Neural cell (in vitro differentiated cells): ENCODE measurements around the gene ANKS1B. TPM values are rescaled to one million over a fixed set of nuclear protein-coding genes. Genes with fewer than 3 reads are reported as not detected.
A peak's percentile ranks its signal among the peaks of the same experiment; 100 is the strongest.

ENCODE experiments used
- H2AFZ ChIP-seq: fragments of 200-600, 300-800 bp; sonication (generic), shearing (Covaris generic); 2 replicates; pipeline ENCODE4 v1.6.0; 2014; ENCODE audit warnings: low read depth, mild to moderate bottlenecking, antibody characterized with exemption, low read length, moderate library complexity
- H3F3A ChIP-seq: fragments of 200-600 bp; shearing (Covaris generic); 2 replicates; pipeline ENCODE4 v1.6.1; 2016; ENCODE audit warnings: mild to moderate bottlenecking, moderate library complexity, mixed read lengths, antibody characterized with exemption, low read length; ENCODE audit not compliant: insufficient read depth, poor library complexity, severe bottlenecking
- H3K27ac ChIP-seq: fragments of 200-600, 300-800 bp; sonication (generic), shearing (Covaris generic); 2 replicates; pipeline ENCODE4 v1.5.1; 2014; ENCODE audit warnings: mild to moderate bottlenecking, low read length, moderate library complexity
- H3K27me3 ChIP-seq: fragments of 300-800, 200-600 bp; sonication (generic), shearing (Covaris generic); 2 replicates; pipeline ENCODE4 v1.6.0; 2014; ENCODE audit warnings: mild to moderate bottlenecking, low read depth, low read length, moderate library complexity; ENCODE audit not compliant: insufficient read depth
- H3K36me3 ChIP-seq: fragments of 300-800, 200-600 bp; sonication (generic), shearing (Covaris generic); 2 replicates; pipeline ENCODE4 v1.5.1; 2014; ENCODE audit warnings: mild to moderate bottlenecking, antibody characterized with exemption, low read length, moderate library complexity; ENCODE audit not compliant: insufficient read depth
- H3K4me2 ChIP-seq: fragments of 300-800, 200-600 bp; sonication (generic), shearing (Covaris generic); 2 replicates; pipeline ENCODE4 v1.6.0; 2014; ENCODE audit warnings: mild to moderate bottlenecking, low read length
- H3K4me3 ChIP-seq: fragments of 300-800, 200-600 bp; sonication (generic), shearing (Covaris generic); 2 replicates; pipeline ENCODE4 v1.5.1; 2014; ENCODE audit warnings: mild to moderate bottlenecking, low read length, moderate library complexity
- H3K79me2 ChIP-seq: fragments of 200-600 bp; shearing (Covaris generic); replicated peaks from 2 replicates; pipeline ENCODE4 v1.6.0; 2014; ENCODE audit warnings: mild to moderate bottlenecking, low read length, moderate library complexity; ENCODE audit not compliant: insufficient read depth
- H3K9ac ChIP-seq: fragments of 300-800, 200-600 bp; sonication (generic), shearing (Covaris generic); 2 replicates; pipeline ENCODE4 v1.6.1; 2016; ENCODE audit warnings: mild to moderate bottlenecking, low read length, mixed read lengths
- H3K9me2 ChIP-seq: fragments of 200-600 bp; shearing (Covaris generic); 2 replicates; pipeline ENCODE4 v1.6.1; 2016; ENCODE audit warnings: mild to moderate bottlenecking, low read length, mixed read lengths; ENCODE audit not compliant: insufficient read depth
- H3K9me3 ChIP-seq: fragments of 200-600, 300-800 bp; sonication (generic), shearing (Covaris generic); 2 replicates; pipeline ENCODE4 v1.6.1; 2016; ENCODE audit warnings: mild to moderate bottlenecking, mixed run types, low read length, moderate library complexity, mixed read lengths
- H4K20me1 ChIP-seq: fragments of 200-600 bp; shearing (Covaris generic); 2 replicates; pipeline ENCODE4 v1.6.1; 2016; ENCODE audit warnings: mild to moderate bottlenecking, mixed run types; ENCODE audit not compliant: insufficient read depth
- CTCF ChIP-seq: fragments of 450-650 bp; IDR thresholded peaks from 2 replicates; pipeline ENCODE4 v1.5.1; 2014; ENCODE audit warnings: antibody characterized with exemption, mild to moderate bottlenecking, moderate library complexity; ENCODE audit not compliant: poor library complexity, severe bottlenecking
- EP300 ChIP-seq: fragments of 450-650 bp; conservative IDR thresholded peaks from 2 replicates; pipeline ENCODE4 v1.6.1; 2014; ENCODE audit warnings: antibody characterized with exemption, mild to moderate bottlenecking, moderate library complexity; ENCODE audit not compliant: poor library complexity, severe bottlenecking
- EZH2 ChIP-seq: fragments of 200-600, 300-800 bp; shearing (Covaris generic), sonication (generic); IDR thresholded peaks from 2 replicates; pipeline ENCODE4 v1.6.1; 2014; ENCODE audit warnings: antibody characterized with exemption, low read length, borderline replicate concordance, mild to moderate bottlenecking; ENCODE audit not compliant: insufficient read depth, poor library complexity, severe bottlenecking
- MXI1 ChIP-seq: fragments of 450-650 bp; conservative IDR thresholded peaks from 2 replicates; pipeline ENCODE4 v1.6.1; 2014; ENCODE audit warnings: antibody characterized with exemption, mild to moderate bottlenecking; ENCODE audit not compliant: poor library complexity, severe bottlenecking
- POLR2AphosphoS5 ChIP-seq: IDR thresholded peaks from 2 replicates; pipeline ENCODE4 v1.6.1; 2012
- RAD21 ChIP-seq: fragments of 450-650 bp; conservative IDR thresholded peaks from 2 replicates; pipeline ENCODE4 v1.6.1; 2014; ENCODE audit warnings: antibody characterized with exemption, mild to moderate bottlenecking, moderate library complexity
- REST ChIP-seq: IDR thresholded peaks from 2 replicates; pipeline ENCODE4 v1.6.1; 2012; ENCODE audit warnings: borderline replicate concordance
- SMC3 ChIP-seq: fragments of 450-650 bp; conservative IDR thresholded peaks from 2 replicates; pipeline ENCODE4 v1.6.1; 2014; ENCODE audit warnings: antibody characterized with exemption, mild to moderate bottlenecking, moderate library complexity; ENCODE audit not compliant: poor library complexity
- TAF1 ChIP-seq: IDR thresholded peaks from 2 replicates; pipeline ENCODE4 v1.6.1; 2012; ENCODE audit warnings: low read depth
- polyA plus RNA-seq: library from polyadenylated mRNA; depleted of rRNA; stranded (reverse); fragments of >200 nt; gene quantifications from 2 replicates; pipeline ENCODE4 v1.2.3, GENCODE V29; 2014

The ANKS1B gene
- polyA plus RNA-seq, 1 donor from 2014 or later = 65.6 TPM

GRCh38 chr12:99767809-99768208 is 216.9 kb downstream of the ANKS1B start:
- H3K4me2 ChIP-seq = no peak overlapping the region
- no peak overlapping the region for H3K27ac ChIP-seq
- H2AFZ ChIP-seq = no peak overlapping the region

GRCh38 chr12:99766408-99766807 is 218.3 kb downstream of the ANKS1B start:
- no peaks in the 10 kb centered on the region for H3K36me3 ChIP-seq
- no peak overlapping the region for H3K27ac ChIP-seq
- H3K4me3 ChIP-seq = no peak overlapping the region
- H3K9me3 ChIP-seq = no peaks in the 10 kb centered on the region
- H3F3A ChIP-seq = no peaks in the 10 kb centered on the region
- no peaks in the 10 kb centered on the region for H3K9me2 ChIP-seq
- H3K79me2 ChIP-seq = no peaks in the 10 kb centered on the region
- H4K20me1 ChIP-seq = no peaks in the 10 kb centered on the region
- H3K27me3 ChIP-seq = no peaks in the 10 kb centered on the region
- TF ChIP-seq SMC3 = no peak
- no peak for TF ChIP-seq REST
- no peak for TF ChIP-seq TAF1
- no peak for TF ChIP-seq RAD21
- no peak for TF ChIP-seq EP300
- no peak for TF ChIP-seq EZH2
- TF ChIP-seq MXI1 = no peak
- TF ChIP-seq POLR2AphosphoS5 = no peak
- no peak overlapping the region for H3K4me2 ChIP-seq
- H2AFZ ChIP-seq = no peak overlapping the region
- H3K9ac ChIP-seq = no peak overlapping the region

More at GRCh38 chr12:99767809-99768208, 216.9 kb downstream of the ANKS1B start:
- no peaks in the 10 kb centered on the region for H3K9me2 ChIP-seq
- no peaks in the 10 kb centered on the region for H3K9me3 ChIP-seq
- no peaks in the 10 kb centered on the region for H3K79me2 ChIP-seq
- H4K20me1 ChIP-seq = no peaks in the 10 kb centered on the region
- no peaks in the 10 kb centered on the region for H3K27me3 ChIP-seq
- H3K4me3 ChIP-seq = no peak overlapping the region
- H3K9ac ChIP-seq = no peak overlapping the region
- TF ChIP-seq MXI1 (no peak), RAD21 (peak; percentile 74), POLR2AphosphoS5 (no peak), SMC3 (peak; percentile 67), CTCF (peak; percentile 68)
- H3F3A ChIP-seq = no peaks in the 10 kb centered on the region
- no peaks in the 10 kb centered on the region for H3K36me3 ChIP-seq

GRCh38 chr12:99765469-99766114 is 219.1 kb downstream of the ANKS1B start:
- TF ChIP-seq POLR2AphosphoS5 = no peak
- no peak for TF ChIP-seq EP300
- no peak for TF ChIP-seq REST
- TF ChIP-seq SMC3 = no peak
- TF ChIP-seq MXI1 = no peak
- TF ChIP-seq EZH2 = no peak
- no peak for TF ChIP-seq RAD21
- no peak for TF ChIP-seq CTCF
- TF ChIP-seq TAF1 = no peak
- no peaks in the 10 kb centered on the region for H3K9me3 ChIP-seq
- no peak overlapping the region for H3K4me2 ChIP-seq
- H3K9me2 ChIP-seq = no peaks in the 10 kb centered on the region
- H3K27ac ChIP-seq = no peak overlapping the region
- no peaks in the 10 kb centered on the region for H3K27me3 ChIP-seq
- H3F3A ChIP-seq = no peaks in the 10 kb centered on the region
- no peak overlapping the region for H3K4me3 ChIP-seq
- no peaks in the 10 kb centered on the region for H4K20me1 ChIP-seq
- H3K79me2 ChIP-seq = no peaks in the 10 kb centered on the region
- no peak overlapping the region for H3K9ac ChIP-seq
- no peak overlapping the region for H2AFZ ChIP-seq
- H3K36me3 ChIP-seq = no peaks in the 10 kb centered on the region
